GM23248 (cell line): ENCODE measurements around the gene TPO. TPM values are rescaled to one million over a fixed set of nuclear protein-coding genes. Genes with fewer than 3 reads are reported as not detected.

Source experiments
- DNase-seq: peaks from one replicate; pipeline ENCODE4 v3.0.0-alpha.2; 2015
- H2AFZ ChIP-seq: fragments of 200-600 bp; sonication (generic); 2 replicates; pipeline ENCODE4 v1.6.1; 2016; ENCODE audit warnings: antibody characterized with exemption
- H3F3A ChIP-seq: fragments of 200-600 bp; sonication (generic); 2 replicates; pipeline ENCODE4 v1.6.1; 2016; ENCODE audit warnings: mild to moderate bottlenecking, antibody characterized with exemption, mixed run types; ENCODE audit not compliant: insufficient read depth
- H3K27ac ChIP-seq: fragments of 200-600 bp; sonication (generic); 2 replicates; pipeline ENCODE4 v1.5.1; 2016; ENCODE audit warnings: mild to moderate bottlenecking
- H3K27me3 ChIP-seq: fragments of 200-600 bp; sonication (generic); replicated peaks from 2 replicates; pipeline ENCODE4 v1.6.1; 2016; ENCODE audit warnings: mild to moderate bottlenecking; ENCODE audit not compliant: insufficient read depth
- H3K36me3 ChIP-seq: fragments of 200-600 bp; sonication (generic); 2 replicates; pipeline ENCODE4 v1.6.1; 2016; ENCODE audit warnings: low read depth, mild to moderate bottlenecking
- H3K4me1 ChIP-seq: fragments of 200-600 bp; sonication (generic); 2 replicates; pipeline ENCODE4 v1.6.1; 2016; ENCODE audit warnings: mild to moderate bottlenecking; ENCODE audit not compliant: insufficient read depth
- H3K4me2 ChIP-seq: fragments of 200-600 bp; sonication (generic); one replicate; pipeline ENCODE4 v1.6.1; 2016; ENCODE audit warnings: mild to moderate bottlenecking; ENCODE audit not compliant: unreplicated experiment
- H3K4me3 ChIP-seq: fragments of 200-600 bp; sonication (generic); 2 replicates; pipeline ENCODE4 v1.5.1; 2016; ENCODE audit warnings: mild to moderate bottlenecking
- H3K79me2 ChIP-seq: fragments of 200-600 bp; sonication (generic); 2 replicates; pipeline ENCODE4 v1.6.1; 2016; ENCODE audit warnings: mild to moderate bottlenecking; ENCODE audit not compliant: insufficient read depth
- H3K9ac ChIP-seq: fragments of 200-600 bp; sonication (generic); 2 replicates; pipeline ENCODE4 v1.6.1; 2016; ENCODE audit warnings: mild to moderate bottlenecking
- H3K9me2 ChIP-seq: fragments of 200-600 bp; sonication (generic); 2 replicates; pipeline ENCODE4 v1.6.1; 2016; ENCODE audit warnings: mixed run types, mild to moderate bottlenecking, moderate library complexity; ENCODE audit not compliant: insufficient read depth
- H3K9me3 ChIP-seq: fragments of 200-600 bp; sonication (generic); one replicate; pipeline ENCODE4 v1.6.1; 2017; ENCODE audit warnings: low read depth
- H4K20me1 ChIP-seq: fragments of 200-600 bp; sonication (generic); 2 replicates; pipeline ENCODE4 v1.6.0; 2016; ENCODE audit not compliant: insufficient read depth
- EZH2 ChIP-seq: fragments of 200-600 bp; sonication (generic); IDR thresholded peaks from 2 replicates; pipeline ENCODE4 v1.6.1; 2018; ENCODE audit warnings: antibody characterized with exemption, mild to moderate bottlenecking; ENCODE audit not compliant: insufficient read depth, poor library complexity, severe bottlenecking
- EZH2phosphoT487 ChIP-seq: fragments of 200-600 bp; sonication (generic); IDR thresholded peaks from 2 replicates; pipeline ENCODE4 v1.6.1; 2018; ENCODE audit warnings: antibody characterized with exemption, moderate library complexity, mild to moderate bottlenecking, low read depth; ENCODE audit not compliant: insufficient read depth
- WGBS, 2 experiments: methylation state at CpG; one replicate each; pipeline ENCODE4 v1.1.6; 2015 to 2017; ENCODE audit warnings: low lambda C conversion rate in 2 of 2, low coverage in 1 of 2; ENCODE audit errors: missing lambda C conversion rate in 2 of 2; 5-methylcytosine and 5-hydroxymethylcytosine counted together
- in situ Hi-C: fragments of 300-500 bp; cut with MboI; formaldehyde crosslinking; loops from 2 replicates; pipeline ENCODE4 v1.15.0; 2020
- polyA plus RNA-seq: library from polyadenylated mRNA; unstranded; fragments of >200 nt; fragmentation: Nextera tagmentation; extraction: Ambion mirVana; gene quantifications from 2 replicates; pipeline ENCODE4 v1.2.1, GENCODE V29; 2016
- total RNA-seq: library from RNA; depleted of rRNA; stranded (reverse); fragments of >200 nt; shearing (Covaris generic); gene quantifications from 2 replicates; pipeline ENCODE4 v1.2.3, GENCODE V29; 2014

Gene TPO
- total and polyA plus RNA-seq, 2 experiments from 2014 or later = not detected

- TF ChIP-seq EZH2phosphoT487 (no peak), EZH2 (no peak)
- Histone ChIP-seq H3K27me3 (peaks cover 12% of the 10 kb centered on the region), H3K9me3 (no peaks in the 10 kb centered on the region), H3F3A (peaks cover 16% of the 10 kb centered on the region), H4K20me1 (no peaks in the 10 kb centered on the region), H3K27ac (no peak overlapping the region), H3K4me3 (no peak overlapping the region), H3K36me3 (no peaks in the 10 kb centered on the region), H3K4me1 (peaks cover 15% of the 10 kb centered on the region), H3K9me2 (no peaks in the 10 kb centered on the region), H2AFZ (no peak overlapping the region), H3K9ac (no peak overlapping the region), H3K4me2 (no peak overlapping the region), H3K79me2 (no peaks in the 10 kb centered on the region)
- peak; percentile 85 for DNase-seq
- in situ Hi-C loops = no loop called here
- WGBS, 2 experiments = 62 to 66% methylated on average over 13 of the region's 13 CpGs
Measured at GRCh38 chr2:1556776-1557466, 143.7 kb downstream of the TPO start.

- H3K27me3 ChIP-seq = peaks cover 12% of the 10 kb centered on the region
- no peaks in the 10 kb centered on the region for H3K36me3 ChIP-seq
- H3F3A ChIP-seq = peaks cover 16% of the 10 kb centered on the region
- no peaks in the 10 kb centered on the region for H4K20me1 ChIP-seq
- H3K27ac ChIP-seq = no peak overlapping the region
- TF ChIP-seq EZH2 = no peak
- no peak for TF ChIP-seq EZH2phosphoT487
- no peak overlapping the region for H3K4me2 ChIP-seq
- no peak for DNase-seq
- H3K4me3 ChIP-seq = no peak overlapping the region
- no peaks in the 10 kb centered on the region for H3K79me2 ChIP-seq
- H3K4me1 ChIP-seq = peaks cover 15% of the 10 kb centered on the region
- no peak overlapping the region for H2AFZ ChIP-seq
- no peaks in the 10 kb centered on the region for H3K9me3 ChIP-seq
- in situ Hi-C loops = no loop called here
- WGBS, 2 experiments = 82 to 83% methylated on average over 10 to 11 of the region's 11 CpGs
- H3K9ac ChIP-seq = no peak overlapping the region
- H3K9me2 ChIP-seq = no peaks in the 10 kb centered on the region
Measured at GRCh38 chr2:1557467-1557820, 144.2 kb downstream of the TPO start.

- WGBS, 2 experiments = 82 to 85% methylated on average over 15 of the region's 15 CpGs
- no peak for DNase-seq
- Histone ChIP-seq H3K9me2 (no peaks in the 10 kb centered on the region), H3K36me3 (no peaks in the 10 kb centered on the region), H4K20me1 (no peaks in the 10 kb centered on the region), H3K27me3 (peaks cover 20% of the 10 kb centered on the region), H2AFZ (no peak overlapping the region), H3K4me1 (no peaks in the 10 kb centered on the region), H3F3A (no peaks in the 10 kb centered on the region), H3K9me3 (no peaks in the 10 kb centered on the region), H3K9ac (no peak overlapping the region), H3K27ac (no peak overlapping the region), H3K4me3 (no peak overlapping the region), H3K79me2 (no peaks in the 10 kb centered on the region), H3K4me2 (no peak overlapping the region)
- TF ChIP-seq EZH2 (no peak), EZH2phosphoT487 (no peak)
- in situ Hi-C loops = no loop called here
Measured at GRCh38 chr2:1559589-1560175, 146.4 kb downstream of the TPO start.

GRCh38 chr2:1561259-1561658 lies 148.0 kb downstream of the TPO start:
- no peak for TF ChIP-seq EZH2phosphoT487
- TF ChIP-seq EZH2 = no peak
- in situ Hi-C loops = no loop called here
- Histone ChIP-seq H3K4me1 (no peaks in the 10 kb centered on the region), H2AFZ (no peak overlapping the region), H4K20me1 (no peaks in the 10 kb centered on the region), H3K79me2 (no peaks in the 10 kb centered on the region), H3K36me3 (no peaks in the 10 kb centered on the region), H3K27me3 (peaks cover 20% of the 10 kb centered on the region), H3K4me2 (no peak overlapping the region), H3K9me3 (no peaks in the 10 kb centered on the region), H3F3A (no peaks in the 10 kb centered on the region), H3K4me3 (no peak overlapping the region), H3K9me2 (no peaks in the 10 kb centered on the region), H3K27ac (no peak overlapping the region), H3K9ac (no peak overlapping the region)
- 79 to 81% methylated on average over 14 of the region's 14 CpGs for WGBS, 2 experiments
- no peak for DNase-seq
